ENCODE measurements around the gene USF3. TPM values are rescaled to one million over a fixed set of nuclear protein-coding genes. Genes with fewer than 3 reads are reported as not detected.

USF3 gene
- total and polyA plus RNA-seq, 5 donors: 6.3 to 15.4 (median 14.0) TPM

GRCh38 chr3:113606539-113607218 is 89.8 kb downstream of the USF3 start:
- Histone ChIP-seq H3K4me3 (ENCODE audit: low read length) (no peak overlapping the region), H3K4me1 (ENCODE audit: control insufficient read depth, insufficient read depth, low read length) (no peaks in the 10 kb centered on the region), H3K9me3 (ENCODE audit: control insufficient read depth, low read length) (no peaks in the 10 kb centered on the region), H3K27ac (ENCODE audit: low read length) (no peak overlapping the region), H3K27me3 (ENCODE audit: control insufficient read depth, insufficient read depth) (no peaks in the 10 kb centered on the region)
- intact Hi-C loops (cut with DNase I): no loop called here
- ATAC-seq (no peak), DNase-seq (no peak)
- 54% methylated on average over 8 of the region's 8 CpGs for WGBS

- DNase-seq (no peak), ATAC-seq (no peak)
- Histone ChIP-seq H3K4me1 (ENCODE audit: control insufficient read depth, insufficient read depth, low read length) (no peaks in the 10 kb centered on the region), H3K9me3 (ENCODE audit: control insufficient read depth, low read length) (no peaks in the 10 kb centered on the region), H3K4me3 (ENCODE audit: low read length) (no peak overlapping the region), H3K27me3 (ENCODE audit: control insufficient read depth, insufficient read depth) (no peaks in the 10 kb centered on the region), H3K27ac (ENCODE audit: low read length) (no peak overlapping the region)
- 94% methylated on average over 11 of the region's 11 CpGs for WGBS
- intact Hi-C loops (cut with DNase I): no loop called here
Observed at GRCh38 chr3:113602836-113603235, 93.6 kb downstream of the USF3 start.

GRCh38 chr3:113602256-113602655 is 94.2 kb downstream of the USF3 start:
- DNase-seq (no peak), ATAC-seq (no peak)
- WGBS: 91% methylated on average over 2 of the region's 2 CpGs
- Histone ChIP-seq H3K4me3 (ENCODE audit: low read length) (no peak overlapping the region), H3K27ac (ENCODE audit: low read length) (no peak overlapping the region), H3K27me3 (ENCODE audit: control insufficient read depth, insufficient read depth) (no peaks in the 10 kb centered on the region), H3K4me1 (ENCODE audit: control insufficient read depth, insufficient read depth, low read length) (no peaks in the 10 kb centered on the region), H3K9me3 (ENCODE audit: control insufficient read depth, low read length) (no peaks in the 10 kb centered on the region)
- intact Hi-C loops (cut with DNase I): no loop called here

DNA sequence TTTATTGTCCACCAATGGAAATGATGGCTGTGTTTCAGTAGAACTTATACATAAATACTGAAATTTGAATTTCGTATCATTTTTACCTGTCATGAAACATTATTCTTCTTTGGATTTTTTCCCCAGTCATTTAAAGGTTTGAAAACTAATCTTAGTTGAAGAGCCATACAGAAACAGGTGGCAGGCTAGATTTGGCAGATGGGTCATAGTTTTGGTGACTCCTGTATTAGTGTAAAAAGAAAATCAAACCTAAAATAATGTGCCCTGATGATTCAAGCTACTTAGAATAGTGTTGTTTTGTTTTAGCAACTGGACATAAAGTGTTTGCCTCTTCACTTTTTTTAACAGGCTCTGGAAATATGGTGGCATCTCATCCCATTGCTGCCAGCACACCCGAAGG is 95.2 kb downstream of the USF3 start:
- intact Hi-C loops (cut with DNase I): no loop called here
- ATAC-seq: no peak
- 91% methylated on average over 2 of the region's 2 CpGs for WGBS

GRCh38 chr3:113600418-113601182 is 95.8 kb downstream of the USF3 start:
- peak; percentile 40 to 81 (median 69) for DNase-seq
- WGBS: 61% methylated on average over 2 of the region's 2 CpGs
- H3K4me3 ChIP-seq (ENCODE audit: low read length): no peak overlapping the region
- no peaks in the 10 kb centered on the region for H3K27me3 ChIP-seq (ENCODE audit: control insufficient read depth, insufficient read depth)
- H3K4me1 ChIP-seq (ENCODE audit: control insufficient read depth, insufficient read depth, low read length): no peaks in the 10 kb centered on the region
- ATAC-seq: peak; percentile 55 to 91
- no peaks in the 10 kb centered on the region for H3K9me3 ChIP-seq (ENCODE audit: control insufficient read depth, low read length)
- H3K27ac ChIP-seq (ENCODE audit: low read length): no peak overlapping the region
- intact Hi-C loops (cut with DNase I): no loop called here

More for the DNA sequence above, 95.2 kb downstream of the USF3 start:
- Histone ChIP-seq H3K4me3 (ENCODE audit: low read length) (no peak overlapping the region), H3K4me1 (ENCODE audit: control insufficient read depth, insufficient read depth, low read length) (no peaks in the 10 kb centered on the region), H3K27me3 (ENCODE audit: control insufficient read depth, insufficient read depth) (no peaks in the 10 kb centered on the region), H3K27ac (ENCODE audit: low read length) (no peak overlapping the region), H3K9me3 (ENCODE audit: control insufficient read depth, low read length) (no peaks in the 10 kb centered on the region)
- DNase-seq: no peak

Other genes with a start within 250 kb of the USF3 start
- 1 to 10 TPM; 6.2 to 9.7 (median 8.5) TPM for gene SPICE1, start 181.5 kb downstream of the USF3 start, total RNA-seq
- 1.7 TPM for gene SPICE1, start 181.5 kb downstream of the USF3 start, polyA plus RNA-seq
- gene SIDT1, start 164.1 kb downstream of the USF3 start, total RNA-seq: 1 to 10 TPM in 2 of 4 donors, under 1 TPM in 2; 0.50 to 1.9 (median 0.88) TPM
- 0.16 TPM for gene SIDT1, start 164.1 kb downstream of the USF3 start, polyA plus RNA-seq
- gene NAA50, start 49.6 kb upstream of the USF3 start, total RNA-seq: 10 to 100 TPM; 61.8 to 91.7 (median 68.0) TPM
- 26.5 TPM for gene NAA50, start 49.6 kb upstream of the USF3 start, polyA plus RNA-seq
- 10 to 100 TPM; 24.0 to 29.0 (median 27.3) TPM for gene ATP6V1A, start 50.4 kb upstream of the USF3 start, total RNA-seq
- gene ATP6V1A, start 50.4 kb upstream of the USF3 start, polyA plus RNA-seq: 9.1 TPM
- gene GRAMD1C, start 142.1 kb upstream of the USF3 start, total RNA-seq: 1 to 10 TPM in 3 of 4 donors, under 1 TPM in 1; 0.94 to 3.0 (median 1.8) TPM
- gene GRAMD1C, start 142.1 kb upstream of the USF3 start, polyA plus RNA-seq: 0.38 TPM